MCF 10A (cell line): Measurements from ENCODE around the gene GPX4. TPM values are rescaled to one million over a fixed set of nuclear protein-coding genes. Genes with fewer than 3 reads are reported as not detected.

Experiments used
- BruUV-seq: library from RNA; stranded (reverse); fragments of 400-500 nt; replicated peaks from 2 replicates; lab custom pipeline; 2021; lab: Mats Ljungman, UMichigan
- CTCF ChIA-PET: fragments of 300-600 bp; sonication (Branson Sonifier 250); formaldehyde crosslinking; extraction: SDS; loops from one replicate; lab custom pipeline; 2021; ENCODE audit warnings: antibody characterized with exemption, inconsistent platforms; lab: Yijun Ruan, JAX
- POLR2A ChIA-PET: fragments of 300-600, 350-650 bp; sonication (Branson Sonifier 250); formaldehyde crosslinking; extraction: SDS; loops from one replicate; lab custom pipeline; 2020; ENCODE audit warnings: antibody characterized with exemption, inconsistent platforms; lab: Yijun Ruan, JAX
- DNase-seq: peaks from one replicate; pipeline ENCODE4 v3.0.0-alpha.2; 2018; ENCODE audit not compliant: unreplicated experiment
- H3K27ac Mint-ChIP-seq: one replicate; pipeline ENCODE4 v1.8.0; 2022; ENCODE audit warnings: mild to moderate bottlenecking, low read depth, mixed read lengths; ENCODE audit not compliant: unreplicated experiment
- H3K27me3 Mint-ChIP-seq: one replicate; pipeline ENCODE4 v1.8.0; 2022; ENCODE audit warnings: mixed read lengths; ENCODE audit not compliant: insufficient read depth, unreplicated experiment
- H3K36me3 Mint-ChIP-seq: one replicate; pipeline ENCODE4 v1.8.0; 2022; ENCODE audit warnings: mild to moderate bottlenecking, moderate library complexity, mixed read lengths; ENCODE audit not compliant: insufficient read depth, unreplicated experiment
- H3K4me1 Mint-ChIP-seq: one replicate; pipeline ENCODE4 v1.8.0; 2022; ENCODE audit warnings: mixed read lengths; ENCODE audit not compliant: insufficient read depth, unreplicated experiment
- H3K4me3 Mint-ChIP-seq: one replicate; pipeline ENCODE4 v1.8.0; 2022; ENCODE audit warnings: mild to moderate bottlenecking, moderate library complexity, mixed read lengths; ENCODE audit not compliant: unreplicated experiment
- H3K9me3 Mint-ChIP-seq: one replicate; pipeline ENCODE4 v1.8.0; 2022; ENCODE audit warnings: mixed read lengths; ENCODE audit not compliant: unreplicated experiment
- CTCF ChIP-seq: fragments of 200-600 bp; IDR thresholded peaks from one replicate; pipeline ENCODE4 v1.8.0; 2022; ENCODE audit warnings: antibody characterized with exemption, mild to moderate bottlenecking; ENCODE audit not compliant: unreplicated experiment
- intact Hi-C: fragments of 100-400 bp; cut with micrococcal nuclease; formaldehyde crosslinking; loops from 2 replicates; pipeline ENCODE4 v1.14.1; 2022
- total RNA-seq: library from RNA; stranded (reverse); gene quantifications from 2 replicates; pipeline ENCODE4 v1.2.3, GENCODE V29; 2022

The GPX4 gene
- total RNA-seq, 1 experiment from 2014 or later = 191 TPM

- peaks cover 23% of the 10 kb centered on the region for H3K4me1 Mint-ChIP-seq
- H3K27me3 Mint-ChIP-seq = no peaks in the 10 kb centered on the region
- peak overlapping the region; percentile 77 for H3K27ac Mint-ChIP-seq
- peaks cover 6% of the 10 kb centered on the region for H3K36me3 Mint-ChIP-seq
- intact Hi-C loops = loop anchor here (5.0 kb wide), 1 partner anchor 36 kb away; the partner anchor contains the start of gene GPX4
- peak overlapping the region; percentile 72 for H3K4me3 Mint-ChIP-seq
- CTCF ChIA-PET = interaction anchor here (1.0 to 2.0 kb wide), 2 partner anchors 27 to 89 kb away, joined by 3 to 9 read pairs; no protein-coding TSS in a partner anchor
- H3K9me3 Mint-ChIP-seq = no peaks in the 10 kb centered on the region
- TF ChIP-seq CTCF = no peak
- DNase-seq = peak; percentile 39
- POLR2A ChIA-PET = interaction anchor here (0.5 to 4.8 kb wide), 5 partner anchors 9 to 39 kb away, joined by 3 to 31 read pairs (median 20); partner anchors contain the start of genes CNN2 and GPX4
- BruUV-seq = no TSS peak
Observed at GRCh38 chr19:1066251-1066747, 37.5 kb upstream of the GPX4 start.

- POLR2A ChIA-PET = interaction anchor here (0.5 to 4.8 kb wide), 8 partner anchors 18 to 202 kb away, joined by 3 to 31 read pairs (median 5); partner anchors contain the start of genes CIRBP, CNN2 and GPX4
- Mint-ChIP-seq H3K27ac (peak within 1 kb of the TSS; percentile 77), H3K9me3 (no peaks in the 10 kb centered on the region), H3K4me1 (peaks cover 23% of the 10 kb centered on the region), H3K27me3 (no peaks in the 10 kb centered on the region), H3K36me3 (peaks cover 6% of the 10 kb centered on the region), H3K4me3 (peak within 1 kb of the TSS; percentile 72)
- CTCF ChIA-PET = interaction anchor here (0.7 to 1.0 kb wide), 3 partner anchors 10 to 89 kb away, joined by 3 to 5 read pairs (median 5); no protein-coding TSS in a partner anchor
- intact Hi-C loops = loop anchor here (5.0 kb wide), 1 partner anchor 35 kb away; the partner anchor contains the start of gene GPX4
- no peak for TF ChIP-seq CTCF
- DNase-seq = peak; percentile 35
- no TSS peak for BruUV-seq
Observed at GRCh38 chr19:1066748-1067340, 37.0 kb upstream of the GPX4 start, which contains the start of gene ARHGAP45. Gene ARHGAP45, plus strand, starts transcription at chr19:1067167. Its CDS starts 239 bp downstream, at chr19:1067406.

GRCh38 chr19:1067341-1067957, 36.3 kb upstream of the GPX4 start:
- Mint-ChIP-seq H3K4me1 (peaks cover 23% of the 10 kb centered on the region), H3K4me3 (peak overlapping the region; percentile 72), H3K36me3 (peaks cover 6% of the 10 kb centered on the region), H3K27ac (no peak overlapping the region), H3K9me3 (no peaks in the 10 kb centered on the region), H3K27me3 (no peaks in the 10 kb centered on the region)
- ChIA-PET POLR2A (interaction anchor here (0.7 to 4.8 kb wide), 8 partner anchors 17 to 202 kb away, joined by 3 to 31 read pairs (median 5); partner anchors contain the start of genes CIRBP, CNN2 and GPX4), CTCF (interaction anchor here (0.7 to 0.8 kb wide), 3 partner anchors 11 to 38 kb away, joined by 3 to 5 read pairs (median 5); no protein-coding TSS in a partner anchor)
- no peak for TF ChIP-seq CTCF
- BruUV-seq = no TSS peak
- intact Hi-C loops = loop anchor here (5.0 kb wide), 1 partner anchor 35 kb away; the partner anchor contains the start of gene GPX4
- no peak for DNase-seq
